Glomerular endothelial cell (primary cell): ENCODE measurements around the gene TIAL1. TPM values are rescaled to one million over a fixed set of nuclear protein-coding genes. Genes with fewer than 3 reads are reported as not detected.
"Not testable (repeated sequence)": the region's sequence is repeated elsewhere in the genome, so short reads cannot be mapped to it uniquely, and the experiment has no call there.

Experiments
- DNase-seq: peaks from one replicate; pipeline ENCODE4 v3.0.0-alpha.2; 2011; ENCODE audit warnings: low read depth, low spot score; ENCODE audit errors: extremely low read depth
- total RNA-seq: library from RNA; depleted of rRNA; stranded (reverse); fragments of >200 nt; gene quantifications from 2 replicates; pipeline ENCODE4 v1.2.3, GENCODE V29; 2015

The TIAL1 gene
- total RNA-seq, 1 donor from 2014 or later, result 72.0 TPM

DNA sequence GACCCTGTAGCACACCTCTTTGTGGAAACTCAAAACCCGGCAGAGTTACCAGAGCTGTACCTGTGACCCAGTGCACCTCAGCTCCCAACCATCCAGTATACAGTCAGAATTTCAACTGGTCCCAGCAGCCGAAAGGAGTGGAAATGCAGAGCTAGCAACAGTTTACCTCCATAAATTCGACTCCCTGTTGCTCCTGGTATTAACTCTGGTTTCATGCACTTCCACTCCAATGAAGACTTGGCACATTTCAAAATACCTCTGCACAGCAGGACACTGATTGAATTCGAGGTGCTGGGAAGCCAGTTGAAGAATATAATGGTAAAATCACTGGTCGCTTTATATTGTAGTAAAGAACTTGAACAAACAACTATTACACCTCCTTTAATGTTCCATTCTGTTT is 17.9 kb upstream of the TIAL1 start:
- no peak for DNase-seq

- no peak for DNase-seq
These were observed 17.0 kb upstream of the TIAL1 start for GRCh38 chr10:119613741-119614140.

GRCh38 chr10:119611433-119611832 is 14.7 kb upstream of the TIAL1 start:
- DNase-seq, result no peak

- DNase-seq, result no peak
These were observed 12.8 kb upstream of the TIAL1 start for GRCh38 chr10:119609516-119609915.

DNA sequence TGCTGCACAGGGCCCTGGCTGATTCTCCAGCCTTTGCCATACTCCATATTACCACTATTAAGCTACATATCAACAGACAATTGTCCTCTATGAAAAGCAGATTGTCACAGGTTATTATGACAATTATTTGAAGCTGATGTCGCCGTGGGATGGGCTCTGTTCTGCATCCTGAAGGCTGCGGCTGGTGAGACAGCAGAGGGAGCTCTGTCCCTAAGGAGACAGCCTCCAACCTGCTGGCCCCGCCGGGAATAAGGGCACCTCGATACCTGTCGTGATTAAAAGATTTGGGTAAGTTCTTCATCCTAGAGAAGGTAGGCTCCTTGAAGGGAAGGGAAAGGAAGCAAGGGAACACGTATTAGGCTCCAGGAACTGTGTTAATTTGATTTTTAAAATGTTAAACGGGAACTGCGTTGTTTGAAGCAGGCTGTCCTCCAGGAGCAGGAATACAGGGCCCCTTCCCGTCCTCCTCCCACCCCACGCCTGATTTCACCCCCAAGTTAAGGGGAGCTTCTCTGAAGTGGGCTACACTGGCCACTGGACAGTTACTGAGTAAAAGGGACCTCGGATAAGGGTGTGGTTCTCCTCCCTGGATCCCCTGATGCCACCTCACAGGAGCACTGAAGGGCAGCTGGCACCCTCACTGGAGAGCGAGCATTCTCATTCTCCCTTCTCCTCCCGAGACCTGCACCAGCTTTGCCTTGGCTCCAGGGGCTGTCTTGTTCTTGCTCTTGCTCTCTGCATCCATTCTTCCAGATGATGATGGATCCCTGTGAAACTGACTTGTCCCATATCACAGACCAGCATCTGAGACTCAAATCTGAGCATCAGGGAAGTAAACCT is 11.8 kb upstream of the TIAL1 start:
- DNase-seq, result no peak

GRCh38 chr10:119604468-119604867 is 7.7 kb upstream of the TIAL1 start:
- no peak for DNase-seq

- no peak for DNase-seq
These were observed 5.7 kb upstream of the TIAL1 start for GRCh38 chr10:119602241-119603095.

DNA sequence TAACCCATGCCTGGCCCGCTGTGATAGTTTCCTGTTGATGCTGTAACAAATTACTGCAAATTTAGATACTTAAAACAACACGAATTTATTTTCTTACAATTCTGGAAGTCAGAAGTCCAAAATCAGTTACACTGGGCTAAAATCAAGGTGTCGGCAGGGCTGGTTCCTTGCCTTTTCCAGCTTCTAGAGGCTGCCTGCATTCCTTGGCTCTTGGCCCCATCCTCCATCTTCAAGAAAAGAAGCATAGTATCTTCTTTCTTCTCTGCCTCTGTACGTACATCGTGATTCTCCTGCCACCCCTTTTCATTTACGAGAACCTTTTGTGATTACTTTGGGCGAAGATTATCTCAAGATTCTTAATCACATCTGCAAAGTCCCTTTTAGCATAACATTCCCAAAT is 1.6 kb upstream of the TIAL1 start:
- DNase-seq, result no peak

- DNase-seq, result no peak
These were observed 832 bp upstream of the TIAL1 start for GRCh38 chr10:119597405-119598186.

GRCh38 chr10:119595676-119596515 is 868 bp downstream of the TIAL1 start:
- DNase-seq, result no peak

DNA sequence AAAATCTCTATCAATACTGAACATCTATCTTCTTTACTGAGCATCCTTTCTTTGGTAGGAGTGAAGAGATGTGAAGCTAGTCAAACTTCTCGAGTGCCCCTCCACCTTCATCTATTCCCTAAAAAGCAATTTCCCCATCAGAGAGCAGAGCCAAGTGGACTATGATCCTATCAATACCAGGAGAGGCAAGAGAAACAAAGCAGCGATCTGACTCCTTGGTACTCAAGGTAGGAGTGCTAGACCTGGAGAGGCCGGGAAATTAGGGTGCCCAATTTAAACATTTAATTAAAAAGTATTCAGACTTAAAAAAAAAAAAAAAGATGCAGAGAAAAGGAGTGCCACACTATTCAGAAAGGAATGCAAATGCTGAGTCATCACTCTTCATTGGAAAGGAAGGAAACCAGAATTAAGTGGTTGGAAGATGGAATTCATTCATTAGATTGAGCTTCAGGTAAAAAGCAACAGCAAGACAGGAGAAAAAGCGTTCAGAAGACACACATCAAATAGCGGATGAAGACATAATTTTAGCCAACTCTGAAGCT is 1.6 kb downstream of the TIAL1 start:
- no peak for DNase-seq

GRCh38 chr10:119588071-119588470 is 8.7 kb downstream of the TIAL1 start:
- no peak for DNase-seq

GRCh38 chr10:119578355-119578754 is 18.4 kb downstream of the TIAL1 start:
- DNase-seq, result no peak

- no peak for DNase-seq
These were observed 20.8 kb downstream of the TIAL1 start for GRCh38 chr10:119575991-119576390.

DNA sequence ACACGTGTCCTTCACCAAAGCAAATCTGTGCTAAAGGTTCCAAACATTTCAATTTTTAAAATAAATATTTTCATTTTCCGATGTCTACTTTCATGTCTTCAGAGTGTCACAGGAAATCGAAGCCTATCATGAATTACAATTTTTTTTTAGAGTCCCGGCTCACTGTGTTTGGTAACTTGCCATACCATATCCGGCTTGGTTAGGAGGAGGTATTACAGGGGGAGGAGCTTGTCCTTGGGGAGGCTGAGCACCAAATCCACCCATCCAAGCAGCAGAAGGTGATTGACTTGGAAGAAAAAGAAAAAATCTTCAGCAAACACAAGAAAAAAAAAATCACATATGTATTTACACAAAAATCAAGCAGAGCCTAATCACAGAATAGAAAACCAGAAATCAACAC is 21.3 kb downstream of the TIAL1 start:
- no peak for DNase-seq

DNA sequence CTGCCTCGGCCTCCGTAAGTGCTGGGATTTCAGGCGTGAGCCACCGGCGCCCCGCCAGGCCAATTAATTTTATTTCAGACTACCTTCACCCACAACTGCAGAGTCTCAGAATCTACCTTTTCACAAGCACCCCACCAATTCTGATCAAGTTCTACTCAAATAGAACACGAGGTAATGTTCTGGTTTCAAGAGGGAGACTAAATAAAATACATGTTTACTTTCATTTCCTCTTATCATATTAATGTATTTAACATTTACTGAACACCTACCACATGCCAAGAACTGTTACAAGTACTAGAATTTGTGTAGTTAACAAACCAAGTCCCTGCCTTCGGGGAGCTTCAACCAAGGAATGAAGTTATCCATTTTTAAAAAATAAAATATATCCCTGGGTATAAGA is 28.8 kb downstream of the TIAL1 start:
- no peak for DNase-seq

GRCh38 chr10:119562097-119562496 is 34.7 kb downstream of the TIAL1 start:
- DNase-seq, result no peak

DNA sequence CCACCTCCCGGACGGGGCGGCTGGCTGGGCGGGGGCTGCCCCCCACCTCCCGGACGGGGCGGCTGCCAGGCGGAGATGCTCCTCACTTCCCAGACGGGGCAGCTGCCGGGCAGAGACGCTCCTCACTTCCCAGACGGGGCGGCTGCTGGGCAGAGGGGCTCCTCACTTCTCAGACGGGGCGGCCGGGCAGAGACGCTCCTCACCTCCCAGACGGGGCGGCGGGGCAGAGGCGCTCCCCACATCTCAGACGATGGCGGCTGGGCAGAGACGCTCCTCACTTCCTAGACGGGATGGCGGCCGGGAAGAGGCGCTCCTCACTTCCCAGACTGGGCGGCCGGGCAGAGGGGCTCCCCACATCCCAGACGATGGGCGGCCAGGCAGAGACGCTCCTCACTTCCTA is 37.3 kb downstream of the TIAL1 start:
- DNase-seq, result not testable (repeated sequence)

GRCh38 chr10:119556081-119556480 is 40.7 kb downstream of the TIAL1 start:
- DNase-seq, result not testable (repeated sequence)
